Endodermal cell (in vitro differentiated cells): Measurements from ENCODE around the gene SMYD3. TPM values are rescaled to one million over a fixed set of nuclear protein-coding genes. Genes with fewer than 3 reads are reported as not detected.

ENCODE experiments used
- DNase-seq: peaks from one replicate; pipeline ENCODE4 v3.0.0-alpha.2; 2017
- H3K27ac ChIP-seq: 2 replicates; pipeline ENCODE4 v1.5.1; 2013; ENCODE audit warnings: mild to moderate bottlenecking, low read depth, low read length, moderate library complexity
- H3K27me3 ChIP-seq: 2 replicates; pipeline ENCODE4 v1.6.1; 2013; ENCODE audit warnings: mild to moderate bottlenecking, low read length, moderate library complexity; ENCODE audit not compliant: insufficient read depth, control insufficient read depth, poor library complexity, severe bottlenecking
- H3K36me3 ChIP-seq: 2 replicates; pipeline ENCODE4 v1.7.0; 2013; ENCODE audit warnings: mild to moderate bottlenecking, low read length, moderate library complexity; ENCODE audit not compliant: control insufficient read depth, insufficient read depth
- H3K4me1 ChIP-seq: one replicate; pipeline ENCODE4 v1.7.0; 2013; ENCODE audit warnings: low read length; ENCODE audit not compliant: control insufficient read depth, insufficient read depth
- H3K4me3 ChIP-seq: 2 replicates; pipeline ENCODE4 v1.5.1; 2013; ENCODE audit warnings: mild to moderate bottlenecking, low read length, moderate library complexity
- H3K9ac ChIP-seq: 2 replicates; pipeline ENCODE4 v1.6.1; 2013; ENCODE audit warnings: mild to moderate bottlenecking, low read length, moderate library complexity; ENCODE audit not compliant: poor library complexity, severe bottlenecking; ENCODE audit errors: extremely low read depth
- H3K9me3 ChIP-seq: 2 replicates; pipeline ENCODE4 v1.6.1; 2013; ENCODE audit warnings: mild to moderate bottlenecking, low read length, moderate library complexity; ENCODE audit not compliant: control insufficient read depth
- H3K27ac Mint-ChIP-seq: 2 replicates; pipeline ENCODE4 v1.8.0; 2020; ENCODE audit warnings: mixed read lengths
- H3K27me3 Mint-ChIP-seq: 2 replicates; pipeline ENCODE4 v1.8.0; 2021; ENCODE audit warnings: mild to moderate bottlenecking, mixed read lengths; ENCODE audit not compliant: insufficient read depth
- H3K36me3 Mint-ChIP-seq: 2 replicates; pipeline ENCODE4 v1.8.0; 2020; ENCODE audit warnings: low read depth, mixed read lengths
- H3K4me1 Mint-ChIP-seq: 2 replicates; pipeline ENCODE4 v1.8.0; 2020; ENCODE audit warnings: mixed read lengths
- H3K4me3 Mint-ChIP-seq: 2 replicates; pipeline ENCODE4 v1.8.0; 2020; ENCODE audit warnings: mild to moderate bottlenecking, moderate library complexity, mixed read lengths
- H3K9me3 Mint-ChIP-seq: 2 replicates; pipeline ENCODE4 v1.8.0; 2020; ENCODE audit warnings: mild to moderate bottlenecking, mixed read lengths
- CTCF ChIP-seq: fragments of 200-600 bp; sonication (generic); conservative IDR thresholded peaks from 2 replicates; pipeline ENCODE4 v1.5.0; 2021; ENCODE audit warnings: antibody characterized with exemption, mild to moderate bottlenecking
- WGBS, 2 experiments: methylation state at CpG; one replicate each; pipeline versions ENCODE4 v1.1.5 to v1.1.7; 2013; ENCODE audit warnings: missing lambda C conversion rate in 2 of 2, mixed read lengths in 1 of 2; ENCODE audit not compliant: insufficient coverage in 1 of 2, insufficient read length in 1 of 2; 5-methylcytosine and 5-hydroxymethylcytosine counted together
- total RNA-seq, 2 donors: library from RNA; stranded (reverse); fragmentation: NEBNext Ultra II Directional in 1 of 2; extraction: Animal tissue kit (Norgen Biotek cat#: 25700) in 1 of 2; gene quantifications; 2 replicates in 1 of 2; 3 replicates in 1 of 2; pipeline ENCODE4 v1.2.1, GENCODE V29; 2021

Gene SMYD3
- total RNA-seq, 2 donors from 2014 or later: 32.3 to 45.8 TPM

GRCh38 chr1:246309247-246309884 is 197.7 kb downstream of the SMYD3 start:
- Histone ChIP-seq H3K27ac (no peak overlapping the region), H3K9me3 (no peaks in the 10 kb centered on the region), H3K36me3 (no peaks in the 10 kb centered on the region), H3K9ac (no peak overlapping the region), H3K4me3 (no peak overlapping the region), H3K4me1 (peaks cover 5% of the 10 kb centered on the region), H3K27me3 (no peaks in the 10 kb centered on the region)
- Mint-ChIP-seq H3K27ac (no peak overlapping the region), H3K4me3 (no peak overlapping the region), H3K36me3 (peaks cover 3% of the 10 kb centered on the region), H3K27me3 (no peaks in the 10 kb centered on the region), H3K4me1 (peaks cover 18% of the 10 kb centered on the region), H3K9me3 (no peaks in the 10 kb centered on the region)
- no peak for DNase-seq
- WGBS, 2 experiments: 94 to 100% methylated on average over 1 to 3 of the region's 3 CpGs
- TF ChIP-seq CTCF: no peak

GRCh38 chr1:246308533-246309075 is 198.5 kb downstream of the SMYD3 start:
- Histone ChIP-seq H3K9me3 (no peaks in the 10 kb centered on the region), H3K27ac (no peak overlapping the region), H3K4me1 (peaks cover 5% of the 10 kb centered on the region), H3K4me3 (no peak overlapping the region), H3K9ac (no peak overlapping the region), H3K27me3 (no peaks in the 10 kb centered on the region), H3K36me3 (no peaks in the 10 kb centered on the region)
- no peak for TF ChIP-seq CTCF
- no peak for DNase-seq
- Mint-ChIP-seq H3K27ac (no peak overlapping the region), H3K27me3 (no peaks in the 10 kb centered on the region), H3K9me3 (no peaks in the 10 kb centered on the region), H3K4me1 (peaks cover 19% of the 10 kb centered on the region), H3K4me3 (no peak overlapping the region), H3K36me3 (peaks cover 3% of the 10 kb centered on the region)
- 95% methylated on average over 2 of the region's 3 CpGs; no CpG with 5 or more reads in 1 of the 2 experiments for WGBS, 2 experiments

- Histone ChIP-seq H3K4me3 (no peak overlapping the region), H3K9ac (no peak overlapping the region), H3K36me3 (no peaks in the 10 kb centered on the region), H3K9me3 (no peaks in the 10 kb centered on the region), H3K27ac (no peak overlapping the region), H3K4me1 (peaks cover 15% of the 10 kb centered on the region), H3K27me3 (peaks cover 5% of the 10 kb centered on the region)
- no peak overlapping the region for H3K4me3 Mint-ChIP-seq
- H3K36me3 Mint-ChIP-seq: peaks cover 3% of the 10 kb centered on the region
- H3K27me3 Mint-ChIP-seq: peaks cover 5% of the 10 kb centered on the region
- DNase-seq: no peak
- no peak overlapping the region for H3K27ac Mint-ChIP-seq
- no peaks in the 10 kb centered on the region for H3K9me3 Mint-ChIP-seq
- WGBS, 2 experiments: 79% methylated on average over 3 of the region's 3 CpGs; no CpG with 5 or more reads in 1 of the 2 experiments
- no peak for TF ChIP-seq CTCF
- peaks cover 29% of the 10 kb centered on the region for H3K4me1 Mint-ChIP-seq
Observed at GRCh38 chr1:246306415-246307037, 200.6 kb downstream of the SMYD3 start.
